Activated gamma-delta T cell treated with anti-CD3 and anti-CD28 coated beads, Interleukin-2, amount 50 U/mL, for 16 hours (primary cell): ENCODE measurements around the gene MED22.

Source experiments
- DNase-seq: peaks from one replicate; pipeline ENCODE4 v3.0.0-alpha.2; 2020; ENCODE audit warnings: low read depth

Gene MED22

DNA sequence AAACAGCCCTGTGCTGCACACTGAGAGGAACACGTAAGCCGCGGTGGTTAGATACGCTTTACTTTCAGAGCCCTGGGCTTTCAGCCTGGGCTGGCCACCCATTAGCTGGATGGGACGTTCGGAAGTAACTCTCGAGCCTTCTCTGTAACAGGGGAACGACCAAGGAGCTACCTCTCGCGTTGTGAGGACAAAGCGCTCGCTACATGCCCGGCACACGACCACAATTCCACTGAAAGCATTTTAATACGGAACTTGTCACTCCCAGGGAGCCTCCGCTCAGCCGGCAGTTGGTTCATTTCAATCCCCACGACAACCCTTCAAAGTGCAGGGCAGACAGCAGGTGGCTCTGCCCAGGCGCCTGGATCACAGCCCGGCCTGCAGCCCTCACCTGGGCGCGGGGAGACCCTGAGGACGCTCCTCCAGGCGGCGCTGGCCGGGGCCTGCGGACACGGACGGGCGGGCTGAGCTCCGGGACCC, 8.0 kb upstream of the MED22 start:
- no peak for DNase-seq

DNA sequence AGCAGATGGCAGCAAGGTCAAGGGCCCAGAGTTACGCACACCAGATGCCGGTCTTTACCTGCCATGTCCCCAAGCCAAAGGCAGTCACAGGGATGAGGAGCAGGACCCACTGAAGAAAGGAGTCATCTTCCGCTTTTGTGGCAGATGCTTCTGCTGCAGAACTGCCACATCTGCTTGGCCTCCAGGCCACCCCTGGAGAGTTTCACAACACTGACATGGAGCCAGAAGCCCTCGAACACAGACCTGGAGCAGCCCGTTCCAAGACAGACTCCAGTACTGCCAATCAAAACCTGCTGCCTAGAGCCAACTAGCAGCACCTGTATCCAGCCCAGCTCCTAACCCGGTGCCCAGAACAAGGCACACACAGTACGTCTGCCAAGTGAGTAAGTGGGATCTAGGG, 6.8 kb upstream of the MED22 start:
- DNase-seq = no peak

DNA sequence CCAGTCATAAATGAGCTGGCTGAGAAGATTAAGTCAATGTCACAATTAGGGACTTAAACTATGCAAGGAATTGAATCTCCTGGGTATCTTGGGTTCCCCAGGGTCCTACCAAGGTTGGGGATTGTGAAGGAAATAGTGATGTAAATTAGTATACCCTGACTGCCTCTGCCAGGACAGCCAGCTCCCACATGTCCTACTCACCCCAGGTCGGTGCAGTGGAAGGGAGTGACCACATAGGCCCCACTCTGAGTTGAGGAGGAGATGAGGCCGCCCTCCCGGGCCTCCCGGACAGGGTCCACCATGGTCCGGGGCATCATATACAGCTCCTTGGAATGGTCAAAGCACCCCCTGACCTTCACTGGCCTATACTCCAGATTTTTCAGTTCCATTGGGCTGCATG, 5.6 kb upstream of the MED22 start:
- DNase-seq = no peak

DNA sequence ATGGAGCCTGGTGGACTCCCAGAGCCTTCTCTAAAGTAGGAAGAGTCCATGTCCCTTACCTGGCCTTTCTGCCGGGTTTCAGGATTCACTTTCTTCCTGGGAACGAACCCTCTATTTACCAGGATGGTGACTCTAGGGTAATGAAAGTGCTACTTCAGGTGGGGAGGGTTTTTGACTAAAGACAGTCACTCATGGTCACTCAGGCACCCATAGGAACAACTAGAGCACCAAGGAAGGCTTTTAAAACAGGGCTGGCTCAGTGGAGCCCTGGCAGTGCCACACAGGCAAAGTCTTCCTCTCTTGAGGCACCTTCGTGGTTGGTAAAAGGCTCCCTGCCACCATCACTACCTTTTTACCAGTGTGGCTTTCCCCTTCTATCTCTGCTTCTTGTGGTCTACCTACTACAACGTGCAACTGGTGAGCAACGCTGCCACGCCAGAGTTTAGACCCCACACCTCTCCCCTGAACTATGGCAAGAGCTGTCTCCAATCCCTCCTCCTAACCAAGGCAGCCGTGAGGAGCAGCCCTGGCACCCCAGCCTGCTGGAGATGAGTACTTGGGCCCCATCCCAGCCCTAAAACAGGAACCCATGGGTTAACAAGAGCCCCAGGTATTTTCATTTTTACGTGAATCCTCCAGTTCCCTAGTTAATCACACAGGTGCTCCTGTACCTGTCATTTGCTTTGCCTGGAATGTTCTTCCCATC, 4.9 kb upstream of the MED22 start:
- DNase-seq = no peak

DNA sequence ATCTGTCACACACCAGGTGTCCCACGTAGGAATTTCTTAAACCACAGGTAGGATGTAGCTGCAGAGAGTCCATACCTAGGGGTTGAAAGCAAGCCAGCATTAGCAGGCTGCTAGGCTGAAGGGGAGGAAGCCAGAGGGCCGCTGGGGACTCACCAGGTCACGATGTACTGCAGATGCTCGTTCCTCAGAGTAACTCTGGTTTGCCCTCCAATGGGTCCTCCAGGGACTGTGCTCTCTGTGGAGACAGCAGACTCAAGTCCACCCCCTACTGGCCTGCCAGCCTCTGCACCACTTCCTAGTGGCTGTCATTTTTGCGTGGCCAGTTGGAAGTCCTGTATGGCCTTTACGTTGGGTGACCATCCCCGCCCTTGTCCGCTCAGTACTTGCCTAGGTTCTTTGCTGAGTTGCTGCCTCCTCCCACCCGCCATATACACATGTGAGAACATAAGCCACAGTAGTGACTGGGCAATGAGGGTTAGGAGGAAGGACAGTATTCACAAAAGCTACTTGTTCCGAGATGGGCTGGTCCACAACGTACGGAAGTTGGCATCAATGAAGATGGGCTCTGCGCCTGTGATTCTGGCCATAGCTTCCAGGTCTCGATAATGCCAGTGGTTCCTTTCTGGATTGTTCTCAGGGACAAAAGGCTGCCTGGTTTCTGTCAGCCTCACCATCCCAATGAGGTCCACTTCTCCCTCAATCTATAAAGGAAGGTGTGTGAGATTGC, 4.1 kb upstream of the MED22 start:
- no peak for DNase-seq

DNA sequence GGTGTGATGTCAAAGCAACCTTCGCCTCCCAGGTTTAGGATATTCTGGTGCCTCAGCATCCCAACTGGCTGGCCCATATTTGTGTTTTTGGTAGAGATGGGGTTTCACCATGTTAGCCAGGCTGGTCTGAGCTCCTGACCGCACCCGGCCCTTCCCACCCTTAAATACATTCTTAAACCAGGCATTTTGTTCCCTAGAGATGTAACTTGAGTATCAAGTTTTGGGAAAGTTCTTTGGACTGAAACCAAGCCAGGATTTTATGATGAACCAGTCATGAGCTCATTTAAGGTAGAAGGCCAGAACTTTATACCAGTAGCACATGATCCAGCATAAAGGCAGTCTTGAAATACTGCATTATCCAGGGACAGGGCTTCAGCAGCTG, 3.6 kb upstream of the MED22 start:
- DNase-seq = no peak

DNA sequence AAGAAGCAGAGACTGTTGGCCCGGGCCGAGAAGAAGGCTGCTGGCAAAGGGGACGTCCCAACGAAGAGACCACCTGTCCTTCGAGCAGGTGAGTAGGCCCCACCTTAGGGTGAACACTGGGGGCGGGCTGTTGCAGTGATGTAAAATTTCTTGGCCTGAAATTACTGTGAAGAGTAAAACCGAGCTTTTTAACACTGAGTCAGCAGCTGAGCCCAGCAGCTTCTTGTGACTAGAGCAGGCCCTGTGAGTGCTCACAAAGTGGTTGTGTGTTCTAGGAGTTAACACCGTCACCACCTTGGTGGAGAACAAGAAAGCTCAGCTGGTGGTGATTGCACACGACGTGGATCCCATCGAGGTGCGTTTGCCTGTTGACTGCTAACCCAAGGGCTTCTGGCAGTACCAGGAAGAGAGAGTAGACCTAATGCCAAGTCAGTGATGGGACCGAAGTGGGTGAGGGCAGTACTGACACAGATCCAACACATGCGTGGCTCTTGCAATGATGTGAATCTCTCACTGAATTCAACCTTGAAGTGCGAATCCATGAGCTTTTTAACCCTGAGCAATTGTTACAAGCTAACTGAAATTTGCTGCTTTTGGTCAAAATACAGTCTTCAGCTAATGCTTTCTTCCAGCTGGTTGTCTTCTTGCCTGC, 2.2 kb upstream of the MED22 start:
- no peak for DNase-seq

DNA sequence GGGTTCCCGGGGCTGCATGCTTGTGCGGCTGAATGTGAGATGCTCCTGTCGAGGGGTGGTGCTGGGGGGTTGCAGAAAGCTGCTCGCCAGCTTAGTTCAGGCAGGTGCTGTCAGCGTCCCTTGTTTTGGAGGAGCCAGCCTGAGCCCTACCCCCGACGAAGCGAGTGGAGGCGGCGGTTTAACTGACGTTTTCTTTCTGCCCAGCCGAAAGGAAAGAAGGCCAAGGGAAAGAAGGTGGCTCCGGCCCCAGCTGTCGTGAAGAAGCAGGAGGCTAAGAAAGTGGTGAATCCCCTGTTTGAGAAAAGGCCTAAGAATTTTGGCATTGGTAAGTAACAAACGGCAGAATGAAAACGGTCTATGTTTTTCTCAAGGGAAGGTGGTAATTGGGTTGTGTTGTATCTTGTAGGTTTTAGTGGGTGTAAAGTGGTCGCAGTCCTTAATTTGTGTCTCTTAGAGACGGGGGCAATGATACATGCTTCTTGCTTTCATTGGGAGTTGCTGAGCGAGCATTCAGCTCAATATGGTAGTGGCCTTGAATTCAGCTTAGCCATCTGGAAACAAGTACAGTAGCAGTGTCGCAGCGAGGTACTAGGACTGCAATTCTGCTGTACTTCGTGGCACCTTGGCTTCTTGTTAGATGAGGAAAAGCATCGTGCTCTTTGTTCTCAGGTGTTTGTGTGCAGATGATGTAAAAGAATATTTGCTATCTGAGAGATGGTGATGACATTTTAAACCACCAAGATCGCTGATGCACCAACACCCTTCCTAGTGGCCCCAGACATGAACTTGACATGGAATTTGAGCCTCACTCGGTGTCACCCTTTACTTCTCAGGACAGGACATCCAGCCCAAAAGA, 1.0 kb upstream of the MED22 start:
- DNase-seq = no peak

DNA sequence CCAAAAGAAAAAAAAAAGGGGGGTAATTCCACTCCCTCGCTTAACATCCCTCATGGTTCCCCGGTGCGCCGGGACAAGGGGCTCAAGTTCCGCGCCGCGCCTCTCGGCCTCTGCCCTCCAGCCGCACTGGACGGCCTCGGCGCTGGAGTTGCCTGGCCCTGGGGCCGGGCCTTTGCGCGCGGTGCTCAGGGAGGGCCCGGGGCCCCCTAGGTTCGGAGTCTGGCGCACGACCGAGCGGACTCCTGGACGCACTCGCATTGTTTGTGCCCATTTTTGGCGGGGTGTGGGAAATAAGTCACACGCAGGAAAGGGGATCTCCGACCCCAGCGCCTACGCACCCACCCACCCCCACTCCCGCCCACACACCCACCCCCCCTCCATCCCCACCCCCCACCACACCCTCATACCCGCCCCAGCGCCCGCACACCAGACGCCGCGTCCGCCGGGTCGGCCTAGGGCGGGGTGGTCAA, 381 bp downstream of the MED22 start:
- DNase-seq = no peak

DNA sequence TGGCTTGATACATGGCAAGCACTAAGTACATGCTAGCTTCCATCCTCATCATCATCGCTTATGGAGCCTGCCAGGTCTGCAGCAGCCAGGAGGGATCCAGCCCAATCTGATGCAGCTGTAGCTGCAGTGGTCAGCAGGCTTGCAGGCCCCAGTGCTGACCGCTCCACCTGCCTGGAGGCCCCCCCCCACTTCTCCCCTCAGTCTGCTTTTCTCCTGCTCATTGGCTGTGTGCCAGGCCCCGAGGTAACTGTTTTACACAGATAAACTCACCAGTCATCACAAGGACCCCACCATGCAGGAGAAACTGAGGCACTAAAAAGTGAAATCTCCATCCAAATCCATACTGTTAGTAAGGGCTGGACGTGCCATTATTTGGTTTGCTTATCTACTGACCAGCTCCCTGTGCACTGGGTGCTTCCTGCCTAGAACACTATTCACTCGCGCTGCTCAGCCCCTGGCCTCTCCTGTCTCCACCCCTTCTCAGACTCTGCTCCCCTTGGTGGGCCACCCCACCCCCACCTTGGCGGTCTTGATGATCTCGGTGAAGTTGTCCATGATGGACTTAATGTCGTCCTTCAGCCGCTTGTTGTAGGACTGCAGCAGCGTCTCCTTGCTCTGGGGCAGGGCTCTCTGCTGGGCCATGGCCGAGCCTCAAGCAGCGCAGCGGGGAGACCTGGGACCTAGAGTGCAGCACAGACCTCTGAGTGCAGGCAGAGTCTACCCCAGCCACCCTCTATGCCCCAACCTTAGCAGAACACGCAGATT, 1.7 kb downstream of the MED22 start:
- no peak for DNase-seq

DNA sequence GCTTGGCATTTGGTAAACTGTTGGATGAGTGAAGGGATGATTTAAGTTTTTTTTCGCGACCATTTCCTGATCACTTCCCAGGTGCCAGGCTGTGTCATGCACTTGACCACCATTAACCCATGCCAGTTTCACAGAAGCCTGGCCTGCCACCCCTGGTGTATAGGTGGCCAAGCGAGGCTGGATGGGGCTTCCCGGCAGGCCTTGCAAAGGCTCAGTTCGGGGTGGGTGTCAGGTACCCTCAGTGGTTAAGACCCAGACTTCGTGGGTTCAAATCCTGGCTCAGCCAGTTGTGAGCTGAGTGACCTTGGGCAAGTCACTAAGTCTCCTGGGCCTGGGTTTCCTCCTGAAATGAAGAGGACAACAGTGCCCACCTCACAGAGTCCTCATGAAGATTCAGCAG, 2.3 kb downstream of the MED22 start:
- no peak for DNase-seq

DNA sequence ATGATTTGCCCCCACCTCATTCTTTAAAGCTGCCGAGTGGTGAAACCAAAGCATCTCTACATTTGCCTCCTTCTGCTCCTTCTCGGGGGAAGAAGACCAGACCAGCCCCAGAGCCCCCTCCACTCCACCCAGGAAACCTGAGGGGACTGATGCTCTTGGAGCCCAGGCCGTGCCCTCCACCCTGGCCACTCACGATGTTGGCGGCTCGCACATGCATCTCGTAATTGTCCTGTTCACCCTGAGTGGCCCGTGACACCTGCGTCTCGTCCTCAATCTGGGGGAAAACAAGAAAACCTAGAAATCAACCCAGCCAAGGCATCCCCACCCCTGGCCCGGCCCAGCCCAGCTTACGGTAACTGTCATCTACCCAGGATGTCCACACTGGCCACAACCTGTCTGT, 3.0 kb downstream of the MED22 start:
- DNase-seq = no peak

DNA sequence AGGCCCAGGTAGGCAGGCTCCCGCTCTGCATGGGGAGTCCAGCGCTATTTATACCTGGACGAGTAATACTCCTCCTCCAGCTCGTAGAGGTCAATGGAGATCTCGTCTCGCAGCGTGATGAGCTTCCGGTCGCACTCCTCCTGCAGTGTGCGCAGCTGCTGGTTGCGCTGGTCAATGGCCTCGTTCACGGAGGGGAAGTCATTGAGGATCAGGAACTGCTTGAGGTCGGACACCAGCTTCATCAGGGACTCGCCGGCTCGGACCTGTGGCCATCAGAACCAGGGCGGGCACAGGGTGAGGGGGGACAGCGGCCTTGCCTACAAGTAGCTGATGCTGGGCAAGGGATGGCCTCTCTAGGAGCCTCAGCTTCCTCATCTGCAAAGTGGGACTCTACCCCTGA, 3.9 kb downstream of the MED22 start:
- no peak for DNase-seq

DNA sequence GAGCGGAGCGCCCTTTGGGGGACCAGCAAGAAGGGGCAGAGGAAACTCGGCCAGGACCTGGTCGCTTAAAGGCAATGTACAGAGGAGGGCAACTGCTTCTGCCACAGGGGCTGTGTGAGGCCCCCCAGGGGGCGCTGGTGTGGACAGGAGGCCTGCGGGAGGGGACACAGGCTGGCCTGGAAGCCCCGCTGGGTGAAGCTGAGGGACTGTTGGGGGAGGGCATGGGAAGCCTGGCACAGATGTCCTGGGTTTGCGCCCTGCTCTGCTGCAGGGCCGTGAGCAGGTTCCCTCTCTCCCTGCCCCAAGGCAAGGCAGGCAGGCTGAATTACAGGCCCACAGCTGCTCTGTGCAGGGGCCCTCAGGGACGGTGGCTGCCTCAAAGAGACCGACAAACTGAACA, 5.4 kb downstream of the MED22 start:
- DNase-seq = no peak

DNA sequence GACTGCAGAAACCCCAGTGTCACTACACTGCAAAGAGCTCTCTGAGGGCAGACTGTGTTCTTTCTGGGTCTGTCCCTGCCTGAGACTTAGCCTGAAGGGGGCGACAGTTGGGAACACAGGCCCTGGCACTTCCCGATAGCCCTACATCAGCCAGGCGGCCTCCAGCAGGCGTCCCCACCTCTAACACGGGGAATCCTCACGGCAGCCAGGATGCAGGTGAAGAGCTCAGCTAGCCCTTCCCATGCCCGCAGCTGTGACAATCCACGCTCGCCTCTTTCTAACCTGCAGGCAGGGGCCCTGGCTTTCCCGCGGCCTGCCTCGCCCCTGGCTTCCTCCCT, 5.9 kb downstream of the MED22 start:
- no peak for DNase-seq

DNA sequence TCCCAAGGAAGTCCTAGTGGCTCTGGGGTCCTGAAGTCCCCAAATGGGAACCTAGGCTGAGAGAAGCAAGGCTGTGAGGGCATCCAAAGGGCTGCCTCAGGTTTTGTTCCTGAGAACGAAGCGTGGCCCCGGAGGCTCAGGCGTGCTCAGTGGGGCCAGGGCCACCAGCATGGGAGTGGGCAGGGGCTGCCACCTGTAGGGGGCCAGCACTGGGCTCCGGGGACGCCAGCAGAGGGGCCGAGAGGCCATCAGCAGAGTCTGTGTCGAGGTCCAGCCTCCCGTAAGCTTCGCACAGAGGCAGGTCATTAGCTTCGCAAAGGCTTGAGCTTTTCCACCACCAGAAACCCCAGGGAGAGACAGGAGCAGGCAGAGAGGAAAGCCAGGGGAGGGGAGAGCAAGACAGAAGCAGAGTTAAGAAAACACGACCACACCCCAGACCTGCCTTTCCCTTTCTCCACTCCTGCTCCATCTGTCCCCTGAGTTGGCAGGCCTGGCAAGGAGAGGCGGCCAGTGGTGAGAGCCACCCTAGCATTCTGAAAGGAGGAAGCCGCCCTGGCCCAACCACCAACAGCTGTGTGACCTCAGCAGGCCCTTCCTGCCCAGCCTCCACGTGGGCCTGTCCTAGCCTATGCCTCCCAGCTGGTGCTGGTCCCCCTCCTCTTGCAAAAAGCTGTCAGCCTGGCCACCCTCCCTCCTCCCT, 6.4 kb downstream of the MED22 start:
- DNase-seq = no peak

DNA sequence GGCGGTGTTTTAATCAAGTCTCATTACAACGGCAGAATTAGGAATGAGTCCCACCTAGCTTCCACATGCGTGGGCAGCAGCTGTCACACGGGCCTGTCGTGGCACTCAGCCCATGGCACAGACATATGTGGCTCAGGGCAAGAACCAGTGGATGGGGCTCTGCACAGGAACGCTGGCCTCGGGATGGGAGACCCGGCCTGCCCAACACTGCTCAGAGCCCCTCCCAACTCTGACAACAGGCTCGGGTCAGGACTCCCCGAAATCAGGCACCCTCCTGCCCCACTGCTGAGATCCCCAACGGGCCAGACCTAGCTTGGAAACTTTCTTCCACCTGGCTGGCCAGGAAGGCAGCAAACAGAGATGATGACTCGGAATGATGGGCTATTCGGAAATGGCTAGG, 7.0 kb downstream of the MED22 start:
- no peak for DNase-seq

DNA sequence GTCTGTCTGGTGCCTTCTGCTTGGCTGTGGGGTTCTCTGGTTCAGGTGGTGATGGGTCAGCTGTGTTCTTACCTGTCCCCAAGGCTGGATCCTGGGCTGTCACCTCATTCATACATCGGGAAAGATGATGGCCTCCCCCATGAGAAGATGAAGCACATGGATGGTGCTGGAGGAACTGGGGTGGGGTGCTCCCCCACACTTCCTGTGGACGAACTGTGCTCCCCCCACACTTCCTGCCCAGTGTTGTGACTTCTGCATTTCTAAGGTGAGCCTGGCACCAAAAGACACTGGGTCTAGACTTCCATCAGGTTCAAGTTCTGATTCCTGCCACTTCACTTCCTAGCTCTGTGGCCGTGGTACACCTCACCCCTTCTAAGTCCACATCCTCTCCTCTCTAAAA, 7.7 kb downstream of the MED22 start:
- no peak for DNase-seq

DNA sequence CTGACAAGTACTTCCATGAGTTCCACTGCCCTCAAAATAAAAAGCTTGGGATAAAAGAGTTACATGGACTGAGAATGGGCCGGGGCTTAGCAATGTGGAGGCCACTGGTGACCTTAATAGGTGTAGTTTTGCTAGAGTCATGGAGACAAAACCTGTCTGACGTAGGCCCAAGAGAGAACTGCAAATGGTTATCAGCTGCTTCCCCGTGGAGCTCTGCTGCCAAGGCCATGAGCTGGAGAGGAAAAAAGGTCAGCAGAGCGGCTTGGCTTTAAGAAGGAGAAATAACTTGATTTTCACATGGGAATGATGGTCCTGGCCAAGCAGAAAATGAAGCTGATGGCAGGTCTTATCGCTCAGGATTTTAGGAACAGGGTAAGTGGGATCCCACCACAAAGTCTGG, 8.3 kb downstream of the MED22 start:
- no peak for DNase-seq

DNA sequence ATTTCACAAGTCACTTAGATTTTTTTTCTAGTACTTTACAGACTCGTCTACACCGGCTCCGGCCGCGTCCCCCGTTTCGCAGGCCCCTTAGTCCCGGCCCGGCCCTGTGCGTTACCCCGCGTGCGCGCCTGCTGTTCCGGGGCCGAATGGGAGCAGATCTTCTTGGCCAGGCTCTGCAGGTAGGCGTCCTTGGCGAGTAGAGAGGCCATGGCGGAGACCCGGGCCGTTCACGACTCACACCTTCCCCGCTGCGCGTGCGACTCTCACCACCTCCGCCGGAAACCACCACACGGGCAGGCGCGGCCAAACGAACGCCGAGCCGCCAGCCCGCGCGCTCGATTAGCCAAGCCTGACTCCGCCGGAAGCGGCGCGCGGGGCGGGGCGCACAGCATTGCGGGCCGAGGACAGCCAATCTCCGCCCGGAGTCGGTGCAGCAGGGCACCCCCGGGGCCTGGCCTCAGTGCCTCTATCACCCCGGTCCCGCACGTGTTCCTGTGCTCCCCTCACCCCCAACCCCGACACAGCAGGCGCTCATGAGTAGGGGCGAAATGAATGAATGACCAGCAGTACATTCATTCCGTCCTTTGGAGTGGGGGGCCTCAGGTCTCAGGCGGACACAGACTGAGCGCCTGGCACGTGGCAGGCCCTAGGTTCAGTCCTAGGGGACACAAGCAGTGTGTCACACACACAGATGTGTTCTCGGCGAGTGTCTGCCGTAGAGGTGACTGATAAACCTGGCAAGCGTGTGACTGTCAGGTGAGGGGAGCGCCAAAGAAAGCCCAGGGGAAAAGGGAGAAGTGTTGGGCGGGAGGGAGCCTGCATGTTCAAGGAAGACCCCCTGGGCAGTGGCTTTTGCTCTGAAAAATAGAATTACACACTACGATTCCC, 11.8 kb downstream of the MED22 start, which contains the start of gene SURF6:
Gene SURF6 (minus strand): TSS at position 265 of the 888 bp plus-strand sequence. CDS start 56 bp downstream, at position 209.
- peak; percentile 89 for DNase-seq
